Tibial nerve (tissue), 4 donors: ENCODE results near the gene HEG1. TPM values are rescaled to one million over a fixed set of nuclear protein-coding genes. Genes with fewer than 3 reads are reported as not detected.

Experiments used
- DNase-seq, 2 donors: peaks; one replicate each; pipeline ENCODE4 v3.0.0-alpha.2; 2019; ENCODE audit warnings: low spot score in 2 of 2
- H3K27ac ChIP-seq, 4 donors: fragments of 200-600 bp; sonication (generic) in 3 of 4; one replicate each; pipeline ENCODE4 v1.5.1; 2017 to 2019; ENCODE audit warnings: mild to moderate bottlenecking in 1 of 4
- H3K27me3 ChIP-seq, 2 donors: fragments of 200-600 bp; sonication (generic) in 1 of 2; one replicate each; pipeline versions ENCODE4 v1.5.1 to v1.6.0; 2017 to 2019
- H3K36me3 ChIP-seq, 3 donors: fragments of 200-600 bp; sonication (generic); one replicate each; pipeline ENCODE4 v1.5.1; 2018 to 2019
- H3K4me1 ChIP-seq, 4 donors: fragments of 200-600 bp; sonication (generic) in 3 of 4; one replicate each; pipeline ENCODE4 v1.5.1; 2017 to 2019
- H3K4me3 ChIP-seq, 4 donors: fragments of 200-600 bp; sonication (generic) in 3 of 4; one replicate each; pipeline ENCODE4 v1.5.1; 2017 to 2019; ENCODE audit warnings: mild to moderate bottlenecking in 1 of 4, moderate library complexity in 1 of 4
- H3K9me3 ChIP-seq, 4 donors: fragments of 200-600 bp; sonication (generic) in 3 of 4; one replicate each; pipeline ENCODE4 v1.5.1; 2017 to 2019
- CTCF ChIP-seq, 5 experiments: fragments of 200-600 bp in 3 of 5; fragments of 450-650 bp in 2 of 5; sonication (generic) in 3 of 5; IDR thresholded peaks; one replicate each; pipeline ENCODE4 v1.5.1; 2016 to 2019; ENCODE audit warnings: antibody characterized with exemption in 5 of 5, mild to moderate bottlenecking in 3 of 5, moderate library complexity in 2 of 5
- EP300 ChIP-seq, 2 donors: sonication (generic); formaldehyde crosslinking; IDR thresholded peaks; one replicate each; pipeline ENCODE4 v1.6.1; 2017; ENCODE audit warnings: antibody characterized with exemption in 2 of 2, mild to moderate bottlenecking in 1 of 2
- POLR2A ChIP-seq, 2 donors: fragments of 450-650 bp; IDR thresholded peaks; one replicate each; pipeline ENCODE4 v1.6.1; 2017; ENCODE audit warnings: antibody characterized with exemption in 2 of 2, mild to moderate bottlenecking in 2 of 2, moderate library complexity in 2 of 2
- WGBS, 2 donors: methylation state at CpG; one replicate each; pipeline ENCODE4 v1.1.5; 2018; 5-methylcytosine and 5-hydroxymethylcytosine counted together
- small RNA-seq: library from RNA; depleted of rRNA; stranded (forward); fragments of <200 nt; gene quantifications from one replicate; pipeline ENCODE3, GENCODE V24; 2016
- total RNA-seq, 4 donors: library from RNA; depleted of rRNA; stranded (reverse); fragments of >200 nt; gene quantifications; one replicate each; pipeline ENCODE4 v1.1.0, GENCODE V29; 2016

The HEG1 gene
- total RNA-seq, 4 donors from 2014 or later = 26.8 to 59.1 (median 42.5) TPM

DNA sequence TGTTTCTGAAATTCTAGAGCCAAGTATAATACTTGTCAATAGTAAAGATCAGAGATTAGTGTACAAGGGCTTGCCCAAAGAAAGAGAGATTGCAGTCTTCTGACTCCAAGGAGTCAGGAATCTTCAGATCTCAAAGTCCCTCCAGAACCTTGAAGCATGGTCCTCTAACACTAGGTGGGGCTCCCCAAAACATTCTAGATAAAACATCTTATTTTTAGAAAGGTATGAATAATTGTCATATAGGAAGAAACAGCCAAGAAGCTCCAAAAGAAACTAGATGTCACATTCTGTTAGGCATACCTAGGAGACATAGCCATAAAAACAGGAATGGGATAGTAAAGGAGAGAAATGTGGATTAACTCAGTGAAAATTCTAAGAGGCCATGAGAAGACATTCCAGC is 132.0 kb downstream of the HEG1 start:
- H3K27ac ChIP-seq = no peak overlapping the region
- H3K9me3 ChIP-seq = no peaks in the 10 kb centered on the region
- no peaks in the 10 kb centered on the region for H3K36me3 ChIP-seq
- DNase-seq = no peak
- no peaks in the 10 kb centered on the region for H3K4me1 ChIP-seq
- H3K4me3 ChIP-seq = no peak overlapping the region
- no peaks in the 10 kb centered on the region for H3K27me3 ChIP-seq
- TF ChIP-seq POLR2A (IDR thresholded peaks at IDR 0.05) = no peak
- peak in 2 of 5 experiments; percentile 9 to 15 for TF ChIP-seq CTCF (IDR thresholded peaks at IDR 0.05)

DNA sequence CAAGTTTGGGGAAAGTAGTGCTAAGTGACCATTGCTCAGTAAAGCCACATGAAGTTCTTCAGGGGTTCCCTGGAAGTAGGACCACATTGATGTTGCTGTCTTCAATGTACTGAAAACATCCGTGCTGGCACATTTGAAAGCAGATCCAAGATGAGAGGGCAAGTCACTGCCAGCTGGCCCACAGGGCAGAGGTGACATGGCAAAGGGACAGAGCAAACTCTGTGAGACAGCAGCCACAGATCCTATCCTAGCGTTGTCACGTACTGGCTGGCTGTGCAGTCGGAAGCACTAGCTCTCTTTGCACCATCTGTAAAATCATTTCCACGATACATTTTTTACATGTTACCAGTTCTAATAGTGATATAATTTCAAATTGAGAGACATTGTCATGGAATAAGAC is 135.1 kb downstream of the HEG1 start:
- 73 to 76% methylated on average over 5 of the region's 5 CpGs for WGBS, 2 donors
- H3K27me3 ChIP-seq = no peaks in the 10 kb centered on the region
- no peaks in the 10 kb centered on the region for H3K9me3 ChIP-seq
- H3K36me3 ChIP-seq = no peaks in the 10 kb centered on the region
- no peak for DNase-seq
- H3K4me3 ChIP-seq = no peak overlapping the region
- H3K4me1 ChIP-seq = no peaks in the 10 kb centered on the region
- TF ChIP-seq CTCF (IDR thresholded peaks at IDR 0.05) = no peak
- TF ChIP-seq EP300 (IDR thresholded peaks at IDR 0.05) = no peak
- no peak for TF ChIP-seq POLR2A (IDR thresholded peaks at IDR 0.05)
- H3K27ac ChIP-seq = no peak overlapping the region

GRCh38 chr3:124919756-124920155 is 136.0 kb downstream of the HEG1 start:
- Histone ChIP-seq H3K9me3 (no peaks in the 10 kb centered on the region), H3K4me3 (no peak overlapping the region), H3K27me3 (no peaks in the 10 kb centered on the region), H3K4me1 (no peaks in the 10 kb centered on the region), H3K27ac (no peak overlapping the region), H3K36me3 (no peaks in the 10 kb centered on the region)
- no peak for DNase-seq
- TF ChIP-seq POLR2A (IDR thresholded peaks at IDR 0.05) = no peak
- no peak for TF ChIP-seq EP300 (IDR thresholded peaks at IDR 0.05)
- no peak for TF ChIP-seq CTCF (IDR thresholded peaks at IDR 0.05)
- 17 to 32% methylated on average over 2 of the region's 2 CpGs for WGBS, 2 donors

GRCh38 chr3:124918524-124918923 is 137.3 kb downstream of the HEG1 start:
- Histone ChIP-seq H3K27ac (no peak overlapping the region), H3K36me3 (no peaks in the 10 kb centered on the region), H3K4me3 (no peak overlapping the region), H3K27me3 (no peaks in the 10 kb centered on the region), H3K9me3 (no peaks in the 10 kb centered on the region), H3K4me1 (no peaks in the 10 kb centered on the region)
- TF ChIP-seq EP300 (IDR thresholded peaks at IDR 0.05) = no peak
- no peak for TF ChIP-seq CTCF (IDR thresholded peaks at IDR 0.05)
- no peak for TF ChIP-seq POLR2A (IDR thresholded peaks at IDR 0.05)
- WGBS, 2 donors = 91 to 97% methylated on average over 2 of the region's 2 CpGs
- no peak for DNase-seq

DNA sequence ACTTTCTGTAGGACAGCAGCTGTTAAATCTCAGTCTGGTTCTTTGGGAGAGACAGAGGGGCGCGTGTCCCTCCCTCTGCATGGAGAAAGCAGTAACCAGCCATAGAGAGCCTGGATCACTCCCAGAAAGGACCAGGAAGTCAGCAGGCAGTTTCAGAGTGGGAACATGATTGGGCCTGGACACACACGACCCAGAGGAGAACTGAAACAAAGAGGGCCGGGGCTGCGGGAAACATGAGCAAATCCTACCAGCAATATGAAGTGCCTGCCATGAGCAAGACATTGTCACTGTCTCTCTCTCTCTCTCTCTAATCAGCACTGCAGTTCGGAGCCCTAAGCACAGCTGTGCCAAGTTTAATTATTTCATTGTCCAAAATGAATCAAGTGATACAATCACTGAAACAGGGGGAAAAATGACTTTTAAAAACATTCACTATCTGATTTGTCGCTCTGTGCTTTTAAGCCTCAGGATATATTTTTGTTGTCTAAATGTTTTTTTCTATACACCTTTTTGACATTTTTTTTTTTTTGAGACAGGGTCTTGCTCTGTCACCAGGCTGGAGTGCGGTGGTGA is 138.9 kb downstream of the HEG1 start:
- Histone ChIP-seq H3K4me1 (no peaks in the 10 kb centered on the region), H3K27me3 (no peaks in the 10 kb centered on the region), H3K4me3 (no peak overlapping the region), H3K9me3 (no peaks in the 10 kb centered on the region), H3K36me3 (no peaks in the 10 kb centered on the region), H3K27ac (no peak overlapping the region)
- TF ChIP-seq EP300 (IDR thresholded peaks at IDR 0.05) (no peak), CTCF (IDR thresholded peaks at IDR 0.05) (no peak), POLR2A (IDR thresholded peaks at IDR 0.05) (no peak)
- 51 to 54% methylated on average over 8 of the region's 8 CpGs for WGBS, 2 donors
- DNase-seq = no peak

Small RNAs within 50 kb of the gene (small RNA-seq; reads per million reads assigned to genes)
- gene RNA5SP137 = not detected

Other genes with a start within 250 kb of the HEG1 start
- 100 to 1,000 TPM; 114 to 217 (median 193) TPM for gene ITGB5, start 168.6 kb downstream of the HEG1 start, total RNA-seq
- gene MUC13, start 121.2 kb downstream of the HEG1 start, total RNA-seq = not detected
- 1 to 10 TPM in 1 of 4 donors, under 1 TPM in 3; 0.42 to 1.5 (median 0.84) TPM for gene SLC12A8, start 156.8 kb upstream of the HEG1 start, total RNA-seq